SW 1271 (cell line): ENCODE measurements around the gene OR2J3.
A peak's percentile ranks its signal among the peaks of the same experiment; 100 is the strongest.
"Not testable (repeated sequence)": the region's sequence is repeated elsewhere in the genome, so short reads cannot be mapped to it uniquely, and the experiment has no call there.

Source experiments
- DNase-seq, 2 experiments: peaks; one replicate each; lab custom pipeline; 2025; lab: John Stamatoyannopoulos, UW

Gene OR2J3

GRCh38 chr6:29107758-29108157, at the start of gene OR2J3:
TSS of gene OR2J3 (plus strand) at chr6:29108058. CDS start at chr6:29111891, 3,833 bp downstream.
- DNase-seq, result no peak

- peak in 1 of 2 experiments; percentile 36 for DNase-seq
These were observed 35.8 kb upstream of the OR2J3 start for GRCh38 chr6:29071831-29072723.

- no peak for DNase-seq
These were observed 28.7 kb upstream of the OR2J3 start for GRCh38 chr6:29079203-29079602.

- no peak for DNase-seq
These were observed 26.5 kb upstream of the OR2J3 start for GRCh38 chr6:29081312-29081711.

- DNase-seq, result no peak
These were observed 25.4 kb upstream of the OR2J3 start for GRCh38 chr6:29082457-29082856.

GRCh38 chr6:29087213-29087612, 20.6 kb upstream of the OR2J3 start, which contains the start of gene OR2B3:
TSS of gene OR2B3 (minus strand) at chr6:29087313. CDS start at chr6:29087248, 65 bp downstream.
- no peak for DNase-seq

- DNase-seq, result no peak
These were observed 14.9 kb upstream of the OR2J3 start for GRCh38 chr6:29092957-29093356.

- DNase-seq, result no peak
These were observed 10.1 kb upstream of the OR2J3 start for GRCh38 chr6:29097803-29098202.

- DNase-seq, result no peak
These were observed 8.7 kb upstream of the OR2J3 start, which contains the start of gene OR2J1 for GRCh38 chr6:29099190-29099589. TSS of gene OR2J1 (plus strand) at chr6:29099490. CDS start at chr6:29100943, 1,453 bp downstream.

GRCh38 chr6:29112135-29112534, 4.3 kb downstream of the OR2J3 start:
- DNase-seq, result no peak

- not testable (repeated sequence) for DNase-seq
These were observed 7.1 kb downstream of the OR2J3 start for GRCh38 chr6:29114964-29115363.

- no peak for DNase-seq
These were observed 21.6 kb downstream of the OR2J3 start for GRCh38 chr6:29129326-29130012.

- DNase-seq, result no peak
These were observed 22.8 kb downstream of the OR2J3 start for GRCh38 chr6:29130644-29131043.

GRCh38 chr6:29131691-29132090, 23.8 kb downstream of the OR2J3 start:
- DNase-seq, result no peak

- no peak for DNase-seq
These were observed 29.9 kb downstream of the OR2J3 start for GRCh38 chr6:29137724-29138123.

- no peak for DNase-seq
These were observed 33.7 kb downstream of the OR2J3 start for GRCh38 chr6:29141606-29142005.

- peak in 1 of 2 experiments; percentile 15 for DNase-seq
These were observed 34.5 kb downstream of the OR2J3 start for GRCh38 chr6:29142309-29142708.

GRCh38 chr6:29146179-29146578, 38.3 kb downstream of the OR2J3 start:
- DNase-seq, result no peak

GRCh38 chr6:29147074-29147473, 39.2 kb downstream of the OR2J3 start:
- DNase-seq, result no peak

- DNase-seq, result not testable (repeated sequence)
These were observed 41.6 kb downstream of the OR2J3 start for GRCh38 chr6:29149444-29149843.

- DNase-seq, result no peak
These were observed 45.2 kb downstream of the OR2J3 start for GRCh38 chr6:29153083-29153482.

GRCh38 chr6:29155182-29155581, 47.3 kb downstream of the OR2J3 start:
- not testable (repeated sequence) for DNase-seq

GRCh38 chr6:29159922-29160321, 52.1 kb downstream of the OR2J3 start:
- DNase-seq, result not testable (repeated sequence)
